ENCODE measurements around the gene ACTRT2.

The ACTRT2 gene

GRCh38 chr1:2989185-2989584 lies 32.1 kb upstream of the ACTRT2 start:
- H3K27ac ChIP-seq, result no peak overlapping the region
- TF ChIP-seq ZFX (IDR thresholded peaks at IDR 0.05) (no peak), CTCF (conservative IDR thresholded peaks at IDR 0.05) (no peak)

GRCh38 chr1:2989976-2990375 lies 31.3 kb upstream of the ACTRT2 start:
- TF ChIP-seq ZFX (IDR thresholded peaks at IDR 0.05), result no peak
- TF ChIP-seq CTCF (conservative IDR thresholded peaks at IDR 0.05), result no peak
- no peak overlapping the region for H3K27ac ChIP-seq

GRCh38 chr1:2990376-2991115 lies 30.7 kb upstream of the ACTRT2 start:
- no peak for TF ChIP-seq ZFX (IDR thresholded peaks at IDR 0.05)
- TF ChIP-seq CTCF (conservative IDR thresholded peaks at IDR 0.05), result no peak
- no peak overlapping the region for H3K27ac ChIP-seq

- TF ChIP-seq CTCF (conservative IDR thresholded peaks at IDR 0.05) (no peak), ZFX (IDR thresholded peaks at IDR 0.05) (no peak)
- no peak overlapping the region for H3K27ac ChIP-seq
Observed at GRCh38 chr1:2991753-2992495, 29.3 kb upstream of the ACTRT2 start.

GRCh38 chr1:2998503-2999100 lies 22.7 kb upstream of the ACTRT2 start:
- TF ChIP-seq CTCF (conservative IDR thresholded peaks at IDR 0.05), result no peak
- no peak for TF ChIP-seq ZFX (IDR thresholded peaks at IDR 0.05)
- no peak overlapping the region for H3K27ac ChIP-seq

- no peak overlapping the region for H3K27ac ChIP-seq
- TF ChIP-seq ZFX (IDR thresholded peaks at IDR 0.05) (no peak), CTCF (conservative IDR thresholded peaks at IDR 0.05) (no peak)
Observed at GRCh38 chr1:2999138-2999537, 22.1 kb upstream of the ACTRT2 start.

GRCh38 chr1:2999571-2999970 lies 21.7 kb upstream of the ACTRT2 start:
- H3K27ac ChIP-seq, result no peak overlapping the region
- TF ChIP-seq CTCF (conservative IDR thresholded peaks at IDR 0.05), result no peak
- TF ChIP-seq ZFX (IDR thresholded peaks at IDR 0.05), result no peak

Measured in C4-2B (cell line).